Keratinocyte (primary cell): ENCODE measurements around the gene CALM1.

Experiments
- CTCF ChIP-seq, 3 experiments: IDR thresholded peaks in 1 of 3; conservative IDR thresholded peaks in 1 of 3; optimal IDR thresholded peaks in 1 of 3; 2 replicates in 2 of 3; 3 replicates in 1 of 3; pipeline versions ENCODE3 to v1.5.1; 2011; ENCODE audit warnings: low read length in 3 of 3, mild to moderate bottlenecking in 3 of 3, moderate library complexity in 2 of 3, control low read depth in 1 of 3, inconsistent platforms in 1 of 3; ENCODE audit not compliant: insufficient read depth in 2 of 3; ENCODE audit errors: extremely low read depth in 1 of 3
- EZH2 ChIP-seq: IDR thresholded peaks from one replicate; pipeline ENCODE4 v1.6.1; 2012; ENCODE audit warnings: inconsistent platforms, mild to moderate bottlenecking, low read length, moderate library complexity

GRCh38 chr14:90429754-90430153, 32.9 kb downstream of the CALM1 start:
- TF ChIP-seq CTCF (optimal IDR thresholded peaks at IDR 0.05 in 1 of 3, IDR thresholded peaks at IDR 0.05 in 1 of 3, conservative IDR thresholded peaks at IDR 0.05 in 1 of 3; ENCODE audit: extremely low read depth in 1 of 3, insufficient read depth in 2 of 3, low read length in 3 of 3) (no peak), EZH2 (no peak)
